Superior temporal gyrus (tissue), 1 donor: Measurements from ENCODE around the gene EZR.
"Not testable (repeated sequence)": the region's sequence is repeated elsewhere in the genome, so short reads cannot be mapped to it uniquely, and the experiment has no call there.

Experiments
- DNase-seq: peaks from one replicate; pipeline ENCODE4 v3.0.0-alpha.2; 2016; ENCODE audit errors: extremely low spot score

EZR gene

DNA sequence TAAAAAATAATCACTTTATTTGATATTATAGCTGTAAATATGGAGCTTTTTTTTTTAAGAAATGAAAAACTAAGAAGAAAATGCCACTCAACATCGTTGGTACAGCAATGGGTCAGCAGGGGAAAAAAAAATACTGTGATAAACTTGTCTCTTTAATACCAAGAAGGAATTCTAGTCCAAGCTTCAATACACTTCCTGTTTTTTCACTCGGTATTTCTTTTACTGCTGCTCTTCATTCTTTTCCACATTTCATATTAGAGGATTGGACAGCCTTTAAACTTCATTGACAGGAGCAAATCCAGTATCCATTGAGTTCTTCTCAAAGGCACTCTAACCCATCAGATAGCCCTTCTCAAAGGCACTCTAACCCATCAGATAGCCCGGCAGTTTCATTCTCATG, 22.2 kb upstream of the EZR start:
- no peak for DNase-seq

DNA sequence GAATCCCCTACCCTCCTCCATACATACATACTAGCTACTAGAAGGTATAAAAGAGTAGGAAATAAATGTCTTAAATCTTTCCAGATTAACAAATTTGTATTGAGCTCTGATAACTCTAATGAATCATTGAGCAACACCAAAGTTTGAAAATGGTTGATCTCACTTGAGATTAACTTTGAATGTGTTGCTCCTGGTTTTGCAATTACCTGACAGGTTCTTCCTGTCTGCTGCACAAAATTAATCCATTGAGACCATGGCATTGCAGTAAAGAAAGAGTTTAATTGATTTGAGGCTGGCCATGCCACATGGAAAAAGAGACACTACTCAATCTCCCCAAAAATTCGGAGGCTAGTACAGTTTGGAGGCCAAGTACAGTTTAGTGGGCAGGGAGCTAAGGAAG, 21.3 kb upstream of the EZR start:
- no peak for DNase-seq

DNA sequence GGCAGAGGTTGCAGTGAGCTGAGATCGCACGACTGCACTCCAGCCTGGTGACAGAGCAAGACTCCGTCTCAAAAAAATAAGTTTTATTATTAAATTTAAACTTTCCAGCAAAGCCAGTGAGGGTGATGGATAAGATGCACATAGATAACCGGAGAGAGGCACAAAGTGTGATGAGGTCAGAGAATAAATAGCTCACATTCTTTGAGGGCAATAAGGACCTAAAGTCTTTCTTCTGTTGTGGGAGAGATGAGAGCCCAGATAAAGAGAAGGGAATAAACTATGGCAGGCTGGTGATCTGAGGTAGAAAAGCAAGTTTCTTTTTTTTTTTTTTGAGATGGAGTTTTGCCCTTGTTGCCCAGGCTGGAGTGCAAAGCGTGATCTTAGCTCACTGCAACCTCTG, 20.6 kb upstream of the EZR start:
- DNase-seq = no peak

DNA sequence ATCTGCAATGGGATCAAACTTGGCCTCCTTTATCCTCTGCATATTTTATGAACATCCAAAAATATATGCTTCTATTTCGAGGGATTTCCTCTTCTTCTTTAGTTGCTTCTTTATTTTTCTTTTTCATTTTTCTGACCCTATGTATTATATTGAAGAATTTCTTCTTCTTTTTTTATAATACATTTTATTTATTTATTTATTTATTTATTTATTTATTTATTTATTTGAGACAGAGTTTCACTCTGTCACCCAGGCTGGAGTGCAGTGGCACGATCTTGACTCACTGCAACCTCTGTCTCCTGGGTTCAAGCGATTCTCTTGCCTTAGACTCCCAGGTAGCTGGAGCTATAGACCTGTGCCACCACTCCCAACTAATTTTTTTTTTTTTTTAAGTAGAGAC, 19.6 kb upstream of the EZR start:
- not testable (repeated sequence) for DNase-seq

DNA sequence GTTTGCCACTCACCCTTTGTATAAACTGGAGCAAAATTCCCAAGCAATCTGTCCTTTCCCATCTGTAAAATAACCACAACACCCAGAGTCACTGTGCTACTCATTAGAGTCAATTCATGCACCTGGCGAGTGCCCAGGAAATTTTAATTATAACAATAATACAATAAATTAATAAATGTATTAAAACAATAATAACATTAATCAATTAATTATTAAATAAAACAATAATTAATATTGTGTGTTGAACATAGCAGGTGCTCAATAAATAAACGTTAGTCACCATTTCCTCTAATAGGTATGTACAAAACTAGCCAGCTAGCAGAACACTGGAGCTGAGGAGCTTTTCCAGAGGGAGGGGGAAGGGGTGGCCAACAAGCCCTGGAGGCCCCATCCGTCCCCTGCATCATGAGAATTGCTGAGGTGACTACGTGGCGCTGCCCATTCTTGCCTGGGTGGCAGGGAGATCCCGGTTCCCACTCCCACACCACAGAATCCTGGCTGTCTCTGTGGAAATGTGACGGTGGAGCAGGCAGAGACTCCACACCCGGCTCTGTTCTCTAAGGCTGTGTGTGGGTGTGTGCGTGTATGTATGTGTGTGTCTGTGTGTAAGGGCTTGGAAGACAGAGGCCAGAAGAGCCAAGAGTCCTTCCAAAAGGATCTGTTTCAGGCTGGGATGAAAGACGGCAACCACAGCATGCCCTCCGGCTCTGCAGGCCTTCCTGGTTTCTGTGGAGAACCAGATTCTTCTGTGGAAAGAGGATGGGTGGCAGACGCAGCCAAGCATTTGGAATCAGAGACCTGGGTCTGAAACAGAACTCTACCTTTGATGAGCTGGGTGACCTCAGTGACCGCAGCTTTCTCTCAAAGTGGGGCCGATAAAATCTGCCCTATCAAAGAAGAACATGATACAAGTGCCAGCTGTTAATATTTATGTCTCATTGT, 18.8 kb upstream of the EZR start:
- DNase-seq = no peak

DNA sequence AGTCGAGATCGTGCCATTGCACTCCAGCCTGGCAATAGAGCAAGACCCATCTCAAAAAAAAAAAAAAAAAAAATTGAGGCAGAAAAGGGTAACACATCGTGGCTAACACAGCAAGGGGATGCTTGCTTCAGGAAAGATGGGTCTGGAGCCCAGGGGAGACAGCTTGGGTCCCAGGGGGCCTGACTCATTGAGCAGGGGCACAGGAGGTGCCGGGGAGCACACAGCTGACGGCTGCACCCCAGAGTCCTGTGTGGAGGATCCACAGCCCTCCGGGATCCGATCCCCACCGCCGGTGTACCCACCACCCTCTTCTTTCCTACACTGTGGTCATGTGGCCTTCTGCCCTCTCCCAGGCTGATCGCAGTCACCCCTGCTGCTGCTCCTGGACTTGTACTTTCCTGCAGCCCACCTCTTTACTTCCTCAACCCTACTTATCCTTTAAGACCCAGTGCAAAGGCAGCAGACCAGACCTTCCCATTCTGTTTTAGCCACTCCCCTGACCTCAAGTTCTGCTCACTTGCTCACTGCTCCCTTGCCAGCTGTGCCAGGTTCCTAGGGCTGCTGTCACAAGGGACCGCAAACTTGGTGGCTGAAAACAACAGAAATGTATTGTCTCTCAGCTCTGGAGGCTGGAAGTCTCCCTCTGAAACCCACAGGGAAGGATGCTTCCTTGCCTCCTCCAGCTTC, 17.6 kb upstream of the EZR start:
- no peak for DNase-seq

DNA sequence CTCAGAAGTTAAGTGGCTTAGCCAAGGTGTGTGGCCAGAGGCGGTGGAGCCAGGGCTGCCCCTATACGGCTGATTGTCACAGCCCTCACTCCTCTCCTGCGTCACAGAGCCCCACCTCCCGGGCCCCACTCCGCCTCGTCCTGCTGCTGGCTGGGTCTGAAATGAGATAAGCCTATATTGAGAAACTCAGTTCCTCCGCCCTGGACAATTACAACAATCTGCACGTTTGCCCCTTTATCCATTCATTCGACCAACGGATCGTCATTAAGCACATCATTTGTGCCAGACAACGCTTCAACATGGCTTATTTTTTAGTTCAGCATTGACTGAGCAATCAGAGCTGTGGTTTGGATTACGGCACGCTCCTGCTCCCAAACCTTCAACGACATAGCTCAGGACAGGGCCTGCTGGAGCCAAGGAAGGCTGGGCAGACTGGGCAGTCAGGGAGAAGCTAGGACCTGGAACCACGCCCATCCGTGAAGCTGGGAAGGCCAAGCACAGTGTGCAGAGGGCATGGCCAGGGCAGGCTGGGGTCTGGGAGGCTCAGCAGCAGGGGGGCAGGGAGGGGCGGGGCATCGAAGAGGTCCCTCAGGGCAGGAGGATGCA, 16.6 kb upstream of the EZR start:
- no peak for DNase-seq

DNA sequence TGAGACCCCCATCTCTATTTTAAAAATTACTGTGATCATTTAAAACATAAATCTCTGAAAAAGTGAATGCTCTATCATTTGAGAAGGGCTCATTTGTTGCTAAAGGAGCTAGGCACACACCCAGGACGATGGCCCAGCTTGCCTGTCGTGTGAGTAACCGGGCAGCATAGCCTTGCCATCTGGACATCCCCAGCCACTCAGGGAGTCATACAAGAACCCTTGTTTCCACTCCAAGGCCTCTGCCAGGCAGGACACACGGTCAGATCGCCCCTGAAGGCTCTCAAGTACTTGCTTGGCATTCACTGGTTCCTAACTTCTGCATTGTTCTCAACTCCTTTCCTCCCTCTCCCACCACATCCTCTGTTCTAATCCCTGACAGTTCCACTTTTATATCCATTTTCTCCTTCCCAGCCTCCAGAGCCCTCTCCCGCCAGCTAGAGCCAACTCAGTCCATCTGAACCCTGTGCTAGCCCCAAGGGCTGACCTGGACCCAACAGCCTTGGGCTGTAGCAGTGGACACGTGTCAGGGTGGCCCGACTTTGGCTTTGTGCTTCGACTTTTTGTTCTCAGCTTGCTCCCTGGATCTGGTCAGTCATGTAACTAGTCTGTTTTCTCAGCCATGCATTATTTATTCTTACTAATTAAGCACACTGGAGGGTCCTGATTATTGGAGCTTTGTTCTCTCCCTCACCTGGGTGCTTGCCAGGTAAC, 15.7 kb upstream of the EZR start:
- DNase-seq = no peak

DNA sequence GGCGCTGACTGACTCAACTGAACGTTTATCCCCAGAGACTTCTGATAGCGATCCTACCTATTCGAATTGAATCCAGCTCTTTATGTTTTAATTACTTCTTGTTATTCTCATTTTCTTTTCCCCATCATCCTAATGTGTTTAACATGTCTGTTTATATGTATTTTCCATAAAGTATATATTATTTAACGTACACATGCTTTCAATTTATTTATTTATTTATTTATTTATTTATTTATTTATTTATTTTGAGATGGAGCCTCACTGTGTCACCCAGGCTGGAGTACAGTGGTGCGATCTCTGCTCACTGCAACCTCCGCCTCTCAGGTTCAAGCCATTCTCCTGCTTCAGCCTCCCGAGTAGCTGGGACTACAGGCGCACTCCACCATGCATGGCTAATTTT, 13.6 kb upstream of the EZR start:
- DNase-seq = not testable (repeated sequence)

DNA sequence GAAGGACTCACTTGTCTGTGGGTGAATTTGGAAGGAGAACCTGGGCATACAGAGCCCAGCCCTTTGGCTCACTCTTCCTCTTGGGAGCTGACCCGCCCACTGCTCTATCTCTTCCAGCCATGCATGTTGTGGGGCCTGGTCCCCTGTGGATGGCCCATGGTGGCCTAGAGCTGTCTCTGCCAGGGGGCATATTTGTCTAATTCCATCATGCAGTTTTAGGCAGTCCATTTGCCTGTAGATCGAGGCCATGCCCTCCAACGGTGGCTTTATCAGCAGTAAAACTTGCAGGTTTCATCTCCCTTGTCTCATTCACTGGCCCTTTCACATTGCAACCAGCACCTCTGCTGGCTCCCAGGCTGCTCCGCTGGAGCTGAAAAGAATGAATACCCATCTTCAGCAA, 12.9 kb upstream of the EZR start:
- no peak for DNase-seq

DNA sequence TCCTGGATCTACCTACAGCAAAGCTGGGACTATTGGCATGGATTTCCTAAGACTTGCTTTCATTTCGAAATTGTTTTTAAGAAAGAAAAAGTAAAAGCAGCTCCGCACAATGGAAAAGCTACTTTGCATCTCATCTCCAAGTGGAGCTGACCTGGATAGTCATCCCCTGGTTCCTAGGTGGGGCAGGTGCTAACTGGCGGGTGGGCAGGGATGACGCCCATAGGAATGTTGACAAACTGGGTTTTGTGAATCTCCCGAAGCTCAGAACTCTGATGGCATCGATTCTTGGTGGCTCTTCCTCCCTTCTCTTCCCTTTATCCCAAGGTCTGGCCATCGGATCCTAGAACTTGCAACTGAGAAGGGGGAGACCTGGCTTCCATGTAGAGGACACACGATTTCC, 12.4 kb upstream of the EZR start:
- no peak for DNase-seq

DNA sequence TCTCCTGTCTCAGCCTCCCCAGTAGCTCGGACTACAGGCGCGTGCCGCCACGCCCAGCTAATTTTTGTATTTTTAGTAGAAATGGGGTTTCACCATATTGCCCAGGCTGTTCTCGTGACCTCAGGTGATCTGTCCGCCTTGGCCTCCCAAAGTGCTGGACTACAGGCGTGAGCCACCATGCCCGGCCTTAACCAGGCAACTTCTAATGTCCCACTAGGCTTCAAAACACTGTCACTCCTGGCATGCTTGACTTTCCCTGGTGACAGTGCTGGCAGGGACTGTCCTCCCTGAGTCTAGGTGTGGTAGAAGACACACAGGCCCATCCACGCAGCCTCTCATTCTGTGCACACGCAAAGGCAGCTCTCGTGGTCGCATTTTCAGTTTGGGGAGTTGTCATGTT, 11.6 kb upstream of the EZR start:
- DNase-seq = no peak

DNA sequence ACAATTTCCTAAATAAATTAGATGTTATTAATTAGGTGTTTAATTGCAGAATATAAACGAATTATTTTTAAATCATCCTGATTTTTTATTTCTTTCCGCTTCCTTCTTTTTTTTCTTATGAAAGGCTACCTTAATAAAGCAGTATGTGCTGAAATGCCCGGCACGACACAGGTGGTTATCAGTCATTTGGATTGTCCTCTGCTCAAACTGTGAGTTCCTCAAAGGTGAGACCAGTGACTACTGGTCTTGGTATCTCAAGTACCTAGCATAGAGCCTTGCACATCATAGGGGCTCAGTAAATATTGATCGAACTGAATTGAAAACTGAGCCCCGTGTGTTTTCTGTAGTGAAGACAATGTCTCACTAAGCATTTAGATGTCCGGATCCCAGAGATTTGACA, 9.6 kb upstream of the EZR start:
- DNase-seq = no peak

DNA sequence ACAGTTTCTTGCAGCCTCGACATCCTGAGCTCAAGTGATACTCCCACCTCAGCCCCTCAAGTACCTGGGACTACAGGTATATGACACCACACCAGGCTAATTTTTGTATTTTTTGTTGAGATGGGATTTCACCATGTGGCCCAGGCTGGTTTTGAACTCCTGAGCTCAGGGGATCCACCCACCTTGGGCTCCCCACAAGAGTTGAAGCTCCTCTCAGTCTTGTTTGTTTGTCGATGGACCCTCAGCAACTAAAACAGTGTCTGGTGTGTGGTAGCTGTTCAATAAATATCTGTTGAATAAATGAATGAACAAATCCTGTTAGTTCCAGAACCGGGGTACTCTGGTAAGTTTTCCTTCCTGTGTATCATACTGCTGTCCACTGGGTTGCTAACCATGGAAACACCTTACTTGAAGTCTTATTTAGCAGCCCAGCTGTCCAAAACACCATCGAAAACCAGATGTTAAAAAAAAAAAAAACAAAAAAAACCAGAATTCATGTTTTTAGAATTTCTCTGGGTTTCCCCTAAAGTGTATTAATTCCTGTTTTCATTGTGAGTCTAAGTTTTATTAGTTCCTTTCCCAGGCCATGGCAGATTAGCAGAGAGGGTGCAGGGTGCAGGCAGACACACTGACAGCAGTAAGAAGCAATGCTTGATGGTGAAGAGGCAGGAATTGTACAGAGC, 7.8 kb upstream of the EZR start:
- DNase-seq = no peak

DNA sequence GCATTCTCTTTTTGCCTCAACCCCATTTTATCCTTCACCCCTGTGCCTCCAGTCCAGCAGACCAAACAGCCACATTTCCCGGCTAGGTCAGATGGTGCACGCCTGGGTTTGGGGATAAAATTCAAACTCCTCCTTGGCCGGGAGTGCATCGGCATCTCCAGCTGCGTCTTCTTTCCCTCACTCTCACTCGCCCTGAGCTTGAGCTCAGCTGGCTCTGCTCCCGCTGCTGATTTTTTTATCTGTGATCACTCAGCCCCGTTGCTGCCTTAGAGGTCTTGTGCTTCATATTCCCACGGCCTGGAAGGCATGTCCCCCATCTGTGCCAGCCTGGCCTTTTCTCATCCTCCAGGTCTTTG, 6.8 kb upstream of the EZR start:
- no peak for DNase-seq

DNA sequence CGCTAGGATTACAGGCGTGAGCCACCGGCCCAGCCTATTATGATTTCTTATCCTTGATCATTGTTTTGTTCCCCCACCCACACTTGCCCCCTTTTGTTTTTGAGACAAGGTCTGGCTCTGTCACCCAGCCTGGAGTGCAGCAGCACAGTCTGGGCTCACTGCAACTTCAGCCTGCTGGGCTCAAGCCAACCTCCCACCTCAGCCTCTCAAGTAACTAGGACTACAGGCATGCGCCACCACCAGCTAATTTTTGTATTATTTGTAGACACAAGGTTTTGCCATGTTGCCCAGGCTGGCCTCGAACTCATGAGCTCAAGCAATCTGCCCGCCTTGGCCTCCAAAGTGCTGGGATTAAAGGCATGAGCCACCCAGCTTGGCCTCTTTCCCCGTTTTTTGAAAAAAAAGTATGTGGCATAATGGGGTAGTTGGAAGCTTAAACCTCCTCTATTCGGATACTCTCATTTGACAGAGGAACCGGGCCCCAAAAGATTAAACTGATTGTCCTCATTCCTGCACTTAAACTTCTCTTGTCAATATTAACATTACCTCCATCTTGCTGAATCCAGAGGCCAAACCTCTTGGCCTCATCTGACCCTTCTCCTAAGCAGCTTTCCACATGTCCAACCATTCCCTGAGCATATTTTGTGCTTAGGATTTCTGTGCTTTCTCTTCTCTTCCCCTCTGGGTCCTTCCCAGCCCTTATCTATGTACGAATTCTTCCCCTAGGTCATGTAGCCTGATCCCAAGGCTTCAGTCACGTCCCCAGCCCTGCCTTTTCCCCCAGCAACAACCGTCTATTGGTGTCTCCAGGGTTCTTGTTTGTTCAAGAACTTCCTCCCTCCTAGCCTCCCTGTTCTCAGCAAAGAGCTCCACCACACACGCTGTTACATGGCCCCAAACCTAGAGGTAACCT, 6.1 kb upstream of the EZR start:
- DNase-seq = no peak

DNA sequence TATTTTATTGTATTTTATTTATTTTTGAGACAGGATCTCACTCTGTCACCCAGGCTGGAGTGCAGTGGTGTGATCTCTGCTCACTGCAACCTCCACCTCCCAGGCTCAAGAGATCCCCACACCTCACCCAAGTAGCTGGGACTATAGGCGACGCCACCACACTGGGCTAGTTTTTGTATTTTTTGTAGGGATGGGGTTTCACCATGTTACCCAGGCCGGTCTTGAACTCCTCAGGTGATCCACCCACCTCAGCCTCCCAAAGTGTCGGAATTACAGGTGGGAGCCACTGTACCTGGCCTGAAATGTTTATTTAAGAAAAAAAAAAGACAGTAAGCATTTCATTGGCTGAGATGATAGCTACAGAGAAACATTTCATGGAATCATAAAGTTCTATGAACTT, 4.4 kb upstream of the EZR start:
- not testable (repeated sequence) for DNase-seq

DNA sequence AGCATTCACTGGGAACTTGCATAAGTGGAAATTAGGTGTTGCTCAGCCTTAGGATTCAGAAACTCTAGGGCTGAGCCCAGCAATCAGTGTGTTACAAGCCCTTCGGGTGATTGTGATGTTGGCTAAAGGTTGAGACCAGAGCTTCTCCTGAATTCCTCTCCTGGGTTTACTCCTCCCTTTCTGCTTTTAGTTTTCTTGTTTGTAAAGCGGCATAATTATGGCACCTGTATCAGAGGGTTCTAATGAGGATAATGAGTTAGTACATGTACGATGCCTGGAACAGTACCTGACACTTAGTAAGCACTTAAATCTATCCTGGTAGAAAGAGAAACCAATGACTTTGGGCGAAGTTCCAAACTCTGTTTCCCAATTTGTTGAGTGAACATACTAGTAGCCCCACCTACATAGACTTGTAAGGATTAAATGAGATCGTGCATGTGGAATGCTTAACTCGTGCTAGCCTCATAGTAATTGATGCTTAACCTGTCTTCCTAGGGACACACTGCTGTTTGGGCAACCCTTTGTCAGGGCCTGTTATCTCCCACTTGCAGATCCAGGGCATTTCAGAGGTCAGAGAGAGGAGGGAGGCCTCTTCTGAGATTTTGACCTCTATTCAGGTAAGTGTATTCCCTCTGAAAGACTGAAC, 932 bp upstream of the EZR start:
- DNase-seq = no peak

DNA sequence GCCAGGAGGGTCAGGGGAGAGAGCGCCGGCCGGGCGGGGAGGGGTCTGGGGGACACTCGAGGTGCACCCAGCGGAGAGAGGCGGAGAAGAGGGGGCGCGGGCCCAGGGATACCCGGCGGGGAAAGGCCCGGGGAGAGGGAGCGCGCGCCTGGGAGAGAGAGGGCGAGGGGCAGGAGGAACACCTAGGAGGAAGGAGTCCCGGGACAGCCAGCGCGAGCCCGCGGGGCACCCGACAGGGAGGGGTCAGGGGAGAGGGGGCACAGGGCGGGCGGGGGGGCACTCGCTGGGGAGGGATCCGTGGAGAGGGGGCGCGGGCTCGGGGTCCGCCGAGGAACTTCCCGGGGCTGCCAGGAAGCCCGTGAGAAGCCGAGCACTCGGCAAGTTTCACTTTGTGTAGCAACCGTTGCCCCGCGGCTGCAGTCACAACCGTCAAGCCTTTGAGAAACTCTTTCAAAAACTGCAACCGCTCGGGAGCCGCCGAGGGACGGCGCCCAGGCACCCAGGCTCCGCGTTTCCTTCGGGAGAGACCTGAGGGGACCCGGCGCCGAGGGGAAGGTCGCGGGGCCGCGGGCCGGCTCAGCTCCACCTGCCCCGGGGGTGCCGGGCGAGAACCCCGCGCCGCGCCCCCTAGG, 471 bp downstream of the EZR start:
- DNase-seq = no peak
